GM19351 (cell line): ENCODE results near the gene KRT37.
"Not testable (repeated sequence)": the region's sequence is repeated elsewhere in the genome, so short reads cannot be mapped to it uniquely, and the experiment has no call there.

Source experiments
- ATAC-seq: cut with Tn5 transposase; IDR thresholded peaks from one replicate; pipeline ENCODE4 v1.9.1; 2021; ENCODE audit warnings: mild to moderate bottlenecking, moderate library complexity; ENCODE audit not compliant: unreplicated experiment

The KRT37 gene

GRCh38 chr17:41437254-41437653 is 12.9 kb upstream of the KRT37 start:
- ATAC-seq = no peak

GRCh38 chr17:41434415-41434814 is 10.0 kb upstream of the KRT37 start:
- no peak for ATAC-seq

GRCh38 chr17:41434005-41434404 is 9.6 kb upstream of the KRT37 start:
- ATAC-seq = no peak

DNA sequence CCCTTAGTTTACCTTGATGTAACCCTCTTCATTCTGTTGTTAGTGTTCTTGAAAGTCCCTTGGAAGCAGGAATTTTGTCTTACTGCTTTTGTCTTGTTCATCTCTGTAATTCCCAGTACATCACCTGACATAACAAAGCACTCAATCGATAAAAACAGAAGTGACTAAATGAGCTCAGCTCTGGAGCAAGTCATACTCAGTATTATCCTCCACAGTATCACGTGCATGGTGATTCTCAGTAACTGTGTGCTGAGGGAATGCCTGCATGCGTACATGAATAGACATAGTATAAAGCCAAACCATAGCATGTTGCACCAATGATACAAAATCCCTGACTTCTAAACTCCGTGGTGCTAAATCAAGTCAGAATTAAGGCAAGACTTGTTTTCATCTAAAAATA is 9.2 kb upstream of the KRT37 start:
- ATAC-seq = no peak

DNA sequence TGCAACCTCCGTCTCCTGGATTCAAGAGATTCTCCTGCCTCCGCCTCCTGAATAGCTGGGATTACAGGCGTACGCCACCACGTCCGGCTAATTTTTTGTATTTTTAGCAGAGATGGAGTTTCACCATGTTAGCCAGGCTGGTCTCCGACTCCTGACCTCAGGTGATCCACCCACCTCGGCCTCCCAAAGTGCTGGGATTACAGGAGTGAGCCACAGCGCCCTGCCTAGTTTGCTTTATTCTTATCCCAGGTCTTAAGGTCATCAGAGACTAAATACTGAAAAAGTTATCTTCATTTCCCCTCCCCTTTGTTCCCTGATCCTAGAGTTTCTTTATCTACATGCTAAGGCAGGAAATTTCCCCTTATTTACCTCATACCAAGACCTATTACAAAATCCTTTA is 6.0 kb upstream of the KRT37 start:
- ATAC-seq = not testable (repeated sequence)

DNA sequence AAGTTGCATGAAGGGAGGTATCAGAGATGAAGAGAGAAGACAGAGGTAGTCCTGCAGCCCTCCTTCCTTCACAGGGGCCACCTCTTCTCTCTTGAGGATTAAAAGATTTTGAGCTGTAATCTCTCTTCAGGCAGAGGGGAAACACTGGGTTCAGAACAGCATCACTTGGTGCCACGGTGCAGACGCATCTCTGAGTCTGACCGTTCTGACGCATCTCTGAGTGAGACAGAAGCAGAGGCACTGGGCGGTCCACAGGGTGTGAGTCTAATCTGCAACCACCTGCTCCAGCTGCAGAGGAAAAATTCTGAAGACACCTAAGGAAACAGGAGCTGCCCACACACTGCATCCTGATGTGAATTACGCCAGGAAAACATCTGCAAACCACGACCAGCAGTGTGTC is 5.3 kb upstream of the KRT37 start:
- ATAC-seq = no peak

DNA sequence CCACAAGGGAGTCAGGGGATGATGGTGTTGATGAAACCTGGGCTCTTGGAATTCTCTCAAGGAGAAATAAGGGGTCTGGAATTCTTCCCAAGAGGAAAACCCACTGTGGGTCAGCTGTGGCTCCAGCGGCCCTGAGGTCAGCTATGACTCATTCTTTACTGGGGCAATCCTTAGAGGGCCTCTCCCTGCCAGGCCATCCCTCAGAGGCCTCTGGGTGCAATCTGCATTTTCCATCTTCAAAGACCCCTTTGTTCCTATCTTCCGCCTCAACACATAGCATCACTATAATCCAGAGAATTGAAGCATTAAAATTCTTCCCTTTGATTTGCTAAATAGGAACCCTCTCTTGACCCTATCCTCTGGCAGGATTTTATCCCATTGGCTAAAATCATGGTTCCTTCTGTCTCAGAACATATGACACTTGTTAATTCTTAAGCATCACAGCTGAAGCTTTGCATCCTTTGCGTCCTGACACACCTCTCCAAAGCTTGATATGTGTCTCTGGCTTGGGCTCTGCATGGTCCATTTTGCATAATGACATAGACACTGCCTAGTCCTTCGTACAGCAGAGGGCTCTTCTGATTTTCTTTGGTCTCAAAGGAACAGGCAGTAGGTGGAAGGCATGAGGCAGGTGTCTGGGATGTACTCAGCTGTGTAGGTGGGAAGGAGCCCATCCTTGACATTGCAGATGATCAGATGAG is 4.4 kb upstream of the KRT37 start:
- no peak for ATAC-seq

GRCh38 chr17:41422586-41422985 is 1.8 kb downstream of the KRT37 start:
- ATAC-seq = not testable (repeated sequence)

- ATAC-seq = no peak
Measured at GRCh38 chr17:41421617-41422016, 2.8 kb downstream of the KRT37 start.

DNA sequence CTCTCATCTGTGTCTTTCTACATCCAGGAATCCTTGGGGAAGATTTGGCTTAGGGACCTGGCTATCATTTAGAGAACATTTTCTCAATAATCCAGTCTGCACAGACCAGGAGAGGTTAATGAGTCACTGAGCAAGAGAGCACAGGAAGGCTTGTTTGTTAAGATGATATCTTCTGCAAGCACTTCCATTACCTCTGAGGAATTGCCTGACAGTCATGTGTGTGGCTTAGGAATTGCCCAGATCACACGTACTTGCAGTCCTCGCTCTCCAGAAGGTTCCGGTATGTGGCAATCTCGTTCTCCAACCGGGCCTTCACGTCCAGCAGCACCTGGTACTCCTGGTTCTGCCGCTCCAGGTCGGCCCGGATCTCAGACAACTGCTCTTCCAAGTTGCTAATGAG is 3.3 kb downstream of the KRT37 start:
- no peak for ATAC-seq

DNA sequence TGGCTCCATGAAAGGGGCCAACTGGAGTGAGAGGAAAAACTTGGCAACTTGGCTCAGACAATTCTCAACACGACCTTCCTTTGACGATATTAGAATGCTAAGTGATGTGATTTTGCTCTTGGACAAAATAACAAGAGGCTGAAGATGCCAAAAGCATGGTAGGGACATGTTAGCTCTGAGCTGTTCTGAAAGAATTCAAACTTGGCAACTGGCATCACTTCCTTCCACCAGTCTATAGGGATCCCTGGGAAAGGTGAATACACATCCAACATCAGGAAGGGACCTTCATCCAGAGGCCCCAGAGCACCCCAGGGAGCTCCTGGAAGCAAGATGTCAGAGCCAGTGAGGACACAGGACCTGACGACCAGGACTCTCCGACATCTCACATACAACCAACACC is 4.3 kb downstream of the KRT37 start:
- ATAC-seq = no peak

- no peak for ATAC-seq
Measured at GRCh38 chr17:41419716-41420115, 4.7 kb downstream of the KRT37 start.

DNA sequence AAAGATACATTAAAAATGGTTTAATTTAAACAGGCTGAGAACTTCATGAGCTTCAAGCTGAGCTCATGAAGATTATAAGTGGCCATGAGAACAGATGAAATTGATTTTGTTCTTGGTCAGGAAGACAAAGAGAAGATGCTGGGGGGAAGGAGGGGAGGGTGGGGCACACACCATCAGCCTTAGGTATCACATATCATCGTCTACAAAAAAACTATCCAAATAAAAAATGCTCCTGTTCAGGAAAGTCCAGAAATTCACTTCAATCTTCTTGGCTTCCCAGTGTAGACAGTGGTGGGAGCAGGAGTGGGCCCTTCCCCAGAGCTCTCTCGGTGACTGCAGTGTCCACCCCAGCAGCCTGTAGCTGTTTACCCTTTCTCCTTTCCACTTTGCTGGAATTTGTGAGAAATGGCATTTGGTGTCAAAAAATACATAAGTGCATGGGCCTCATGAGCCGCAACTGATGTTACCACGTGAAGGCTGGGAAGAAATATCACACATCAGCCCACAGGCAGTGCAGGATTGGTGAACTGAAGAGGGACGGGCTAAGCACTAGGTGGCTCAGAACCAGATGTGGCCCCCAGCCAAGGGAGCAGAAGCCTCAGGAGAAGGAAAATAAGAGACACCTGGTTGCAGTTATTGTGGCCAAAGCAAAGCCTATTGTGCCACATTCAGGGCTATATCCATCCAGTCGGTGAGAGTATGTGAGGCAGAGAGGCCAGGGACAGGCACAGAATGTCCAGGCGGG is 6.1 kb downstream of the KRT37 start:
- no peak for ATAC-seq

DNA sequence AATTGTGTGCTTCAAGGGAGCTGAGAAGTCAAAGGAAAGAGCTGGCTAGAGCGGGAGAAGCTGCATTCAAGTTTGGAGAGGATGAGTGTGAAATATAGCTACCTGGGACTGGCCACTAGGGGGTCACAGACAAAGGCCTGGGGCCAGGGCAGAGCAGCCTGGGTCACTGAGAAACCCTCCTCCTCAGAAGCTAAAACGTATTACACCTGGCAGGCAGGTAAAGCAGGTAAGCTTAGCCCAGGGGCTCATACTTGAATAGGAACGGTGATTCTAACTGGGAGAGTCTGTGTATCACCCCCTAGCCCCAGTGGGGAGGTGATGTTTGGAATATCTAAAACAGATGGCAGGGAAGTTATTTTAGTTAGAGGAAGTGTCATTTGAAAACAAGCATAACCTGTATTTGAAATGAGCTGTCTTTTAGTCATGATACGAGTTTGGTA is 6.8 kb downstream of the KRT37 start:
- no peak for ATAC-seq

GRCh38 chr17:41417127-41417526 is 7.3 kb downstream of the KRT37 start:
- ATAC-seq = no peak

- no peak for ATAC-seq
Measured at GRCh38 chr17:41416479-41416878, 7.9 kb downstream of the KRT37 start.

DNA sequence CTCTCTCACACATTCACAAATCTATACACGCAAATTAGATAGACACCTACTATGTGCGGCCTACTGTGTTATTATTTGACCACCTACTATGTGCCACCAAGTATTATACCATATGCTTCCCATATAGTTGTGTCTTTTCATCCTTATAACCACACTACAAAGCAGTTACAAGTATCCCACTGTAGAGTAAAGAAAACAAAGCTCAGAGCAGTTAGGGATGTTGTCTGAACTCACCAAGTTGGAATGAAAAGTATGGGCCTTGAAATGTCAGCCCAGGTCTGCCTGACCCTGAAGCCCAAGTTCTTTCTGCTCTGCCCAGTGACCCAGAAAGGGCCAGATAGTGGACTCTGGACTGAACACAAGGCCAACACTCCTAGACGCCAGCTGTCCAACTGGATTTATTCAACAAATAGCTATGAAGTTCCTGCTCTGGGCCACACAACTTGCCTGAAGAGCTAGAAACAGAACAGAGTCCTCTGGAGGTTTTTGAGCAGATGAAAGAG is 8.5 kb downstream of the KRT37 start:
- no peak for ATAC-seq

DNA sequence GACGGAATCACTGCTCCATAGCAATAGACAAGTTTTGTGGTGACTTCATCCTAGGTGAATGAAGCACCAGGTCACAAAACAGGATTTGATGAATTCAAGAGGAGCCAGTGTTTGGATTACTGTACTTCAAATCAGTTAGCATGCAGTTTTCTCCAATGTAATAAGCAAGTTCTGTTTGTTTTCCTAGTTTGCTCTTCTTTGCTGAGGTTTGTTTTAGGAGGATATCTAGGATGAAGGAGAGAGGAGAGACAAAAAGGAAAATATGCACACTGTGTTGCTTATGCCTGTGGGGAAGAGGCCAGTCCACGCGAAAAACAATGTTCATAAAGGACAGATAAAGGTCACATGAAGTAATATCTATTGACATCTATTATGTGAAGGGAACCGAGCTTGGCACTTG is 9.0 kb downstream of the KRT37 start:
- ATAC-seq = no peak

DNA sequence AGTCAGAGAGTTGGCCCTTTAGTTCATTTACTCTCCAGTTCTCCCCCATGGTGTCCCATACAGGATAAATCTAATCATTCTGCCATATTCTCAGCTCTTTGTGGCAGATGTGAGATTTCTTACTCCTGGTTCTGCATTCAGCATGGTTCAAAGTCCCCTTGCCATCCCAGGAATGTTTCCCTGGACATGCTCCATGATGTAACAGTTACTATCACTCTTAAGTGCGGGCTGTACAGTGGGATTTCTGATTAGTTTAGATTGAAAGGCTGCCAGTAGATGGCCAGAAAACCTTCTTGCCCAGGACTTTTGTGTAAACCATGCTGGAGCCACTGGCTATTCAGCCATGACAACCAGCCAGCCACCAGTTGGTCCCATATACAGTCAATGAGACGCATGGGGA is 10.4 kb downstream of the KRT37 start:
- no peak for ATAC-seq

GRCh38 chr17:41413353-41413957 is 10.9 kb downstream of the KRT37 start:
- no peak for ATAC-seq

DNA sequence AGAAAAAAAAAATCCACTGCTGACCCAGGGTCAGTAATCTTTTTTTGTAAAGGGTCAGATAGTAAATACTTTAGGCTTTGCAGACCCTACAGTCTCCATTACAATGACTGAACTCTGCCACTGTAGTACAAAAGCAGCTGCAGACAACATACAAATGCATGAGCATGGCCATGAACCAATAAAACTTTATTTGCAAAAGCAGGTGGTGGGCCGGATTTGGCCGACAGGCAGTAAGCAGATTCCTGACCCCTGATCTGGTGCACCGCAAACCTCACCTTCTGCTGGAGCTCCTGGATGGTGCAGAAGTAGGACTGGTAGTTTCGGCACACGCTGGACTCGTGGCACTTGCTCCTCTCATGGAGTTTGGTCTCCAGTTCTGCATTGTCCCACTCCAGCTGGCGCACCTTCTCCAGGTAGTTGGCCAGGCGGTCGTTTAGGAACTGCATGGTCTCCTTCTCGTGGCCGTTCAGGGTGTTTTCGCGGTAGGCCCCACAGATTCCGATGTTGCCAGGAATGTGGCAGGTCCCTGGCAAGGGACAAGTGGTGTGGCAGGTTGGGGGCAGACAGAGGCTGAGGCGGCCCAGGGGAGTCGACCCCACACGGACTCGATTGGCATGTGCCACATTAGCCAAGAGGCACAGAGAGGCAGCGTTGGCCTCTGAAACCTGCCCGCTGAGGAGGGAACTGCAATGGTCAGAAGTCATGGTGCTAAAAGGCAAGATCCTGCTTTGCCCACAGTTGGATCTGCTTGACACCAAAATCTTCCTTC is 13.1 kb downstream of the KRT37 start:
- no peak for ATAC-seq
